ENCODE measurements around the gene TNRC18. TPM values are rescaled to one million over a fixed set of nuclear protein-coding genes. Genes with fewer than 3 reads are reported as not detected.
"Not testable (repeated sequence)": the region's sequence is repeated elsewhere in the genome, so short reads cannot be mapped to it uniquely, and the experiment has no call there.

Gene TNRC18
- total RNA-seq, 2 donors from 2014 or later, result 94.1 to 103 TPM

DNA sequence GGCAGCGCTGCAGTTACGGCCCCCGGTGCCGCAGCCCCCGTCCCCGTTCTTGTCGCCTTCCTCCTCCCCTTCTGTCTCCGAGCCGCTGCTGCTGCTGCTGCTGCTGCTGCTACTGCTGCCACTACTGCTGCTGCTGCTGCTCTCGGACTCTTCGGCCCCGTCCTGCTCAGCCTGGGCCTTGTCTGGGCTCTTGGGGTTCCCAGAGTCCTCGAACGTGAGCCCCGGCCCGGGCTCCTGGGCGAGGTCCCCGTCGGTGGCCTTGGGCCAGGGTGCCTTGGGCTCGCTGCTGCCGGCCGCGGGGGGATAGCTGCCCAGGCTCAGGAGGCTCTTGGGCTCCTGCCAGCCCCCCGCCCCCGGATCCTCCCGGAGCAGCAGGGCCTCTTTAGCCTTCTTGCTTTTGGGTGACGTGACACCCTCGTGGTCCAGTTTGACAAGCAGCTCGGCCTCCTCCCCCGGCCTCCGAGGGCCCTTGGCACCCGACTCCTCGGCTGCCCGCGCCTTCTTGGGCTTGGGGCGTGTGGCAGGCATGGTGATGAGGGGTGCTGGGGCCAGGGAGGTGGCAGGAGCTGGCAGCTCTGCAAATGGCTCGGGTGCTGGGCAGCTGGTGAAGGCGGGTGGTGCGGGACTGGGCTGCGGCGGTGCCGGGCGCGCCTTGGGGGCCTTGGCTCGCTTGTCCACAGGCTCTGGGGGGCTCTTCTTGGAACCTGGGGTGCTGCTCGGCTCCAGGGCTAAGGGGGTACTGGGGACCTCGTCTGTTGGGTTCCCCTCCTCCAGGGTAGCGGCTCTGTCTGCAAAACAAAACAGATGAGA lies 110.4 kb downstream of the TNRC18 start:
- ATAC-seq, result peak; percentile 9
- DNase-seq; intact Hi-C loops (cut with DNase I, micrococcal nuclease): not testable (repeated sequence)

DNA sequence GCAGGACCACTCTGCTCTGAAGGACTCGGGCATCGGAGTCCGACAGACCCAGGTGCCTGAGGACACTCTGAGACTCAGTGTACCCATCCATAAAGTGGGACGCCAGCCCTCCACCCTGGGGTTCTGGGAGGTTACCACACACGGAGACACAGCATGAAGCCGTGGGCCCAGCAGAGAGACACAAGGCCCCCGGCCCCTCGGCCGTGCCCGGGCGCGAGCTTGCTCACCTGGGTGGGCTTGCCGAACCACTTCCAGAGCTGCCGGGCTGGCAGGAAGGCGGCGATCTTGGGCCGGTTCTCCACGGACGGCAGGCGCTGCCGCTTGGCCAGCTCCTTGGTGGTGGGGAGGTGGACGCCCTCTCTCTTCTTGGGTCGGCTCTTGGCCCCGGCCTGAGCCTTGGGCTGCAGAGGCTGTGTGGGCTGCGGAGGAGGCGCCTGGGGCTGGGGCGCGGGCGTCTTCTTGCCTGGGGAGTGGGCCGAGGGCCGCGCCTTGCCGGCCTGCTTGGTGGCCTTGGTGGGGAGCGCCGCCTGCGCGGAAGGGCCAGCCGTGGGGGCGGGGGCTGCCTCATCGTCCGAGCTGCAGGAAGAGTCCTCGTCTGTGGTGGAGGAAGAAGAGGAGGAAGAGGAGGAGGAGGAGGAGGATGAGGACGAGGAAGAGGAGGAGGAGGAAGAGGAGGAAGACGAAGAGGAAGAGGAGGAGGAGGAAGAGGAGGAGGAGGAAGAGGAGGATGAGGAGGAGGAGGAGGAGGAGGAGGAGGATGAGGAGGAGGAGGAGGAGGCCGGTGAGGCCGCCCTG lies 111.2 kb downstream of the TNRC18 start:
- DNase-seq; ATAC-seq; intact Hi-C loops (cut with DNase I, micrococcal nuclease): not testable (repeated sequence)

GRCh38 chr7:5310822-5311405 lies 112.7 kb downstream of the TNRC18 start:
- no peak for DNase-seq
- no peak for ATAC-seq
- intact Hi-C loops (cut with DNase I, micrococcal nuclease), result no loop called here

GRCh38 chr7:5309146-5309545 lies 114.5 kb downstream of the TNRC18 start:
- DNase-seq (no peak), ATAC-seq (no peak)
- intact Hi-C loops (cut with DNase I, micrococcal nuclease), result no loop called here

DNA sequence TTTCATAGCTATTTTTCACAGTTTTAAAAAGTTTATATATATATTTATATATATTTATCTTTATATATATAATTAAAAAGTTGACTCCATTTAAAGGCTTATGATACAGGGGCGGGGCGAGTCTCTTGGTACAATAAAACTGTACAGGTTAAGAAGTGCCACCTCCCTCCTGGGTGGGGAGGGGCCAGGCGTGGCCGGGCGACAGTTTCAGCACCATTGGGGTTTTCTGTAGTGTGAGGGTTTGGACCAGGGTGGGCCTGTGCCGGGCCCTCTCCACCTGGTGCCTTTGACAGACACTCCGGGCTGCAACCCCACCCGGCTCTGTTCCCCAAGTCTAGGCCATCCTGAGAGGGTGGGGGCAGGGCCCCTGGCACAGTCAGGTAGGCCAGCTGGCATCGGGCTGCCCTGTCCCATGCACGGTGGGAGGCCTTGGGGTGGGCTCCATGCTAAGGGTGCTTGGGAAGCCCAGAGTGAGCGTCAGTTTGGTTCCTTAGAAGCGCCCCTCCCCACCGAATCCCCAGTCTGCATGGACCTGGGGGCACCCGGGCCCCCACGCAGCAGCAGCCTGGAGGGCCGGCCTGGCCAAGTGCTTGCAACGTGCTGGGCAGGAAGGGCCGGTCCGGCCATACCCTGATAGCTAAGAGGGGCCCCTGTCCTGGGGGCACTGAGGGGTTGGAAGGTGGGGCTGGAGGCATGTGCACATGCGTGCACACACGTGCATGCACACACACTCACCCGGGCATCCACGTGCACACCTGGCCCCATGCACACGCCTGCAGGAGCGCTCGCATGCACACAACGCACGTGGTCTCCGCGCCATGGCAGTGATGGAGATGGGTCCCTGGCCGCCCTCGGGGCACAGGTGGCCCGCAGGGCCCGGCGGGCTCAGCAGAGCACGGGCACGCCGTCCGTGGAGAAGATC lies 116.2 kb downstream of the TNRC18 start:
- DNase-seq (peak; percentile 64 to 80), ATAC-seq (peak; percentile 87)
- intact Hi-C loops (cut with DNase I, micrococcal nuclease), result not testable (repeated sequence)

- intact Hi-C loops (cut with DNase I, micrococcal nuclease); DNase-seq; ATAC-seq: not testable (repeated sequence)
These were observed 118.6 kb downstream of the TNRC18 start for GRCh38 chr7:5305050-5305449.

GRCh38 chr7:5303591-5304505 lies 119.8 kb downstream of the TNRC18 start:
- no peak for ATAC-seq
- no peak for DNase-seq
- intact Hi-C loops (cut with DNase I, micrococcal nuclease), result no loop called here

GRCh38 chr7:5303061-5303460 lies 120.6 kb downstream of the TNRC18 start:
- DNase-seq (no peak), ATAC-seq (no peak)
- intact Hi-C loops (cut with DNase I, micrococcal nuclease), result no loop called here

DNA sequence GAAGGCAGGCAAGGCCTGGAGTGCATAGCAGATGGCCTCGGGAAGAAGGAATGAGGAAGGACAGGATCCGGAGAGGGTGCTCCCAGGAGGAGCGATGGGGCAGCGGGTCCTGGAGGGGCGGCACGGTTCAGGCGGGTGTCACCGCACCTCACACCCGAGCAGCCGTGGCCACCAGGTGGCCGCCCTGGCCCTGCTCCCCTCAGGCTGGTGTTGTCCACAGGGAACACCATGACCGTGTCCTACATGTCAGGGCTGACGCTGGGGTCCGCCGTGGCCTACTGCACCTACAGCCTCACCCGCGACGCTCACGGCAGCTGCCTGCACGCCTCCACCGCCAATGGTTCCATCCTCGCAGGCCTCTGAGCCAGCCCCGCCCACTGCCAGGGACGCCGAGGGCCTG lies 121.1 kb downstream of the TNRC18 start:
- intact Hi-C loops (cut with DNase I, micrococcal nuclease), result no loop called here
- no peak for ATAC-seq
- no peak for DNase-seq

GRCh38 chr7:5300366-5300765 lies 123.3 kb downstream of the TNRC18 start:
- intact Hi-C loops (cut with DNase I, micrococcal nuclease), result no loop called here
- no peak for ATAC-seq
- no peak for DNase-seq

GRCh38 chr7:5296611-5297226 lies 126.9 kb downstream of the TNRC18 start:
- intact Hi-C loops (cut with DNase I, micrococcal nuclease), result no loop called here
- DNase-seq (peak in 1 of 2 donors; percentile 37), ATAC-seq (peak; percentile 46)

- intact Hi-C loops (cut with DNase I, micrococcal nuclease), result no loop called here
- DNase-seq, result no peak
- ATAC-seq, result no peak
These were observed 127.5 kb downstream of the TNRC18 start for GRCh38 chr7:5296015-5296610.

GRCh38 chr7:5295039-5296014 lies 128.3 kb downstream of the TNRC18 start:
- intact Hi-C loops (cut with DNase I, micrococcal nuclease), result no loop called here
- ATAC-seq, result no peak
- DNase-seq, result no peak

DNA sequence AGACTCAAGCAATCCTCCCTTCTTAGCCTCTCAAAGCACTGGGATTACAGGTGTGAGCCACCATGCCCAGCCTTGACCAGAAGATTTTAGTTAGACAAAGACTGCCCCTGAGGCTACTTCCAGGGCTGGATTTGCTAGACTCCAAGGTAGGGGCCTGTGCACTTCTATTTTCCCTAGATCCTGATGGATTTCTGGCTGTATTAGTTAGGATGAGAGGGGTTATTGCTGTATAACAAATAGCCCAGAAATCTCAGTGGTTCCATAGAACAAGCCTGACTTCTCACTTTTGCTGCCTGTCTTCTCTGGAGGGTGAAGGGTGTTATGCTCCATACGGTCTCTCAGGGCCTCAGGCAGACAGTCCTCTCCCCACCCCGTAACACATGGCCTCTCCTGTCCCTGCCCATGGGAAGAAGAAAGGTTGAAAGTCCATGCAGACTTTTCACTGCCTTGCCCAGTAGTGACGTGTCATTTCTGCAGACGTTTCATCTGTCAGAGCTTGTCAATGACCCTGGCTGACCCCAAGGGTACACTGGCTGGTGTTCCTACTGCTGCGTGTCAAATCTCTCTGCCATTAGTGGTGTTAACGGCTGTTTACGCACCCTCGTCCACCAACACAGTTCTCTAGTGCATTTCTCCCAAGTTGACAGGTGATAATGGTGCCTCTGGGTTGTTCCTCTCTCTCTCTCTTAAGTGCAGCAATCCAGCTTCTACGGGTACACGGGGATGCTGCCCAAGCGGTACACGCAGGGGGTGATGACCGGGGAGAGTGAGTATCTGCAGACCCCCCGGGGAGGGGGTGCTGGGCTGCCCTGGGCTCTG lies 129.3 kb downstream of the TNRC18 start:
- ATAC-seq (peak; percentile 75), DNase-seq (no peak)
- intact Hi-C loops (cut with DNase I, micrococcal nuclease), result no loop called here

Data from left colon (tissue), 2 donors.